ENCODE results near the gene PLA2G2D. TPM values are rescaled to one million over a fixed set of nuclear protein-coding genes. Genes with fewer than 3 reads are reported as not detected.

PLA2G2D gene
- total RNA-seq, 1 donor from 2014 or later, result not detected

DNA sequence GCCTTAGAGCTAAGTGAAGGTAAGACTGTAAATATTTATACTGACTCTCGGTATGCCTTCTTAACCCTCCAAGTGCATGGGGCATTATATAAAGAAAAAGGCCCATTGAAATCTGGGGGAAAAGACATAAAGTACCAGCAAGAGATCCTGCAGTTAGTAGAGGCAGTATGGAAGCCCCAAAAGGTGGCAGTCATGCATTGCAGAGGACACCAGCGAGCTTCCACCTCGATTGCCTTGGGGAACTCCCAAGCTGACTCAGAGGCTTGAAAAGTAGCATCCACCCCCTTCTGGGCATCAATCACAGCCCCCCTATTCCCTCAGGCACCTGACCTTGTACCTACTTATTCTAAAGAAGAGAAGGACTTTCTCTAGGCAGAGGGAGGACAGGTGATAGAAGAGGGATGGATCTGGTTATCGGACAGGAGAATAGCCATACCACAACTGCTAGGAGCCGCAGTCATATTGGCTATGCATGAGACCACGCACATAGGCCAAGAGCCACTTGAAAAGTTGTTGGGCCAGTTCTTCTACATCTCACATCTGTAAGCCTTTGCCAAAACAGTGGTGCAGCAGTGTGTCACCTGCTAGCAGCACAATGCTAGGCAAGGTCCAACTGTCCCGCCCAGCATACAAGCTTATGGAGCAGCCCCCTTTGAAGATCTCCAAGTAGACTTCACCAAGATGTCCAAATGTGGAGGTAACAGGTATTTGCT, 39.2 kb upstream of the PLA2G2D start:
- Histone ChIP-seq H3K4me2 (no peak overlapping the region), H2AFZ (replicated peaks) (no peak overlapping the region), H3F3A (ENCODE audit: low read depth) (no peaks in the 10 kb centered on the region), H3K4me3 (no peak overlapping the region), H3K9ac (no peak overlapping the region), H3K27ac (no peak overlapping the region), H3K4me1 (no peaks in the 10 kb centered on the region), H3K9me3 (ENCODE audit: low read depth) (no peaks in the 10 kb centered on the region), H4K20me1 (ENCODE audit: low read depth) (no peaks in the 10 kb centered on the region), H3K36me3 (no peaks in the 10 kb centered on the region), H3K27me3 (no peaks in the 10 kb centered on the region), H3K79me2 (ENCODE audit: low read depth) (no peaks in the 10 kb centered on the region)
- TF ChIP-seq EZH2phosphoT487 (IDR thresholded peaks at IDR 0.05) (no peak), EZH2 (IDR thresholded peaks at IDR 0.05) (no peak)
- TF ChIP-seq, protein P1, sequence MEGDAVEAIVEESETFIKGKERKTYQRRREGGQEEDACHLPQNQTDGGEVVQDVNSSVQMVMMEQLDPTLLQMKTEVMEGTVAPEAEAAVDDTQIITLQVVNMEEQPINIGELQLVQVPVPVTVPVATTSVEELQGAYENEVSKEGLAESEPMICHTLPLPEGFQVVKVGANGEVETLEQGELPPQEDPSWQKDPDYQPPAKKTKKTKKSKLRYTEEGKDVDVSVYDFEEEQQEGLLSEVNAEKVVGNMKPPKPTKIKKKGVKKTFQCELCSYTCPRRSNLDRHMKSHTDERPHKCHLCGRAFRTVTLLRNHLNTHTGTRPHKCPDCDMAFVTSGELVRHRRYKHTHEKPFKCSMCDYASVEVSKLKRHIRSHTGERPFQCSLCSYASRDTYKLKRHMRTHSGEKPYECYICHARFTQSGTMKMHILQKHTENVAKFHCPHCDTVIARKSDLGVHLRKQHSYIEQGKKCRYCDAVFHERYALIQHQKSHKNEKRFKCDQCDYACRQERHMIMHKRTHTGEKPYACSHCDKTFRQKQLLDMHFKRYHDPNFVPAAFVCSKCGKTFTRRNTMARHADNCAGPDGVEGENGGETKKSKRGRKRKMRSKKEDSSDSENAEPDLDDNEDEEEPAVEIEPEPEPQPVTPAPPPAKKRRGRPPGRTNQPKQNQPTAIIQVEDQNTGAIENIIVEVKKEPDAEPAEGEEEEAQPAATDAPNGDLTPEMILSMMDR (IDR thresholded peaks at IDR 0.05), result no peak
- Mint-ChIP-seq H3K36me3 (no peaks in the 10 kb centered on the region), H3K4me3 (no peak overlapping the region), H3K9me3 (peaks cover 25% of the 10 kb centered on the region), H3K27ac (no peak overlapping the region), H3K27me3 (ENCODE audit: insufficient read depth, low read depth) (peaks cover 2% of the 10 kb centered on the region), H3K4me1 (no peaks in the 10 kb centered on the region)
- DNase-seq (ENCODE audit: low spot score), result no peak

- H3K4me1 ChIP-seq, result no peaks in the 10 kb centered on the region
- Mint-ChIP-seq H3K27ac (peak overlapping the region; percentile 31), H3K27me3 (ENCODE audit: insufficient read depth, low read depth) (peaks cover 3% of the 10 kb centered on the region), H3K4me1 (peaks cover 7% of the 10 kb centered on the region), H3K4me3 (no peak overlapping the region), H3K9me3 (peaks cover 6% of the 10 kb centered on the region), H3K36me3 (no peaks in the 10 kb centered on the region)
- no peak for DNase-seq (ENCODE audit: low spot score)
- TF ChIP-seq, protein P1 (IDR thresholded peaks at IDR 0.05), result no peak
- TF ChIP-seq EZH2 (IDR thresholded peaks at IDR 0.05), result no peak
- no peak for TF ChIP-seq EZH2phosphoT487 (IDR thresholded peaks at IDR 0.05)
- H3K9me3 ChIP-seq (ENCODE audit: low read depth), result no peaks in the 10 kb centered on the region
- H3K9ac ChIP-seq, result no peak overlapping the region
- H3K27ac ChIP-seq, result no peak overlapping the region
- no peaks in the 10 kb centered on the region for H3F3A ChIP-seq (ENCODE audit: low read depth)
- no peaks in the 10 kb centered on the region for H3K27me3 ChIP-seq
- no peak overlapping the region for H2AFZ ChIP-seq (replicated peaks)
- H4K20me1 ChIP-seq (ENCODE audit: low read depth), result no peaks in the 10 kb centered on the region
- no peak overlapping the region for H3K4me2 ChIP-seq
- no peaks in the 10 kb centered on the region for H3K79me2 ChIP-seq (ENCODE audit: low read depth)
- no peak overlapping the region for H3K4me3 ChIP-seq
- no peaks in the 10 kb centered on the region for H3K36me3 ChIP-seq
These were observed 35.0 kb upstream of the PLA2G2D start for GRCh38 chr1:20154301-20154831.

GRCh38 chr1:20153000-20153418, 33.7 kb upstream of the PLA2G2D start:
- Histone ChIP-seq H3K36me3 (no peaks in the 10 kb centered on the region), H3K9ac (no peak overlapping the region), H3F3A (ENCODE audit: low read depth) (no peaks in the 10 kb centered on the region), H3K4me1 (no peaks in the 10 kb centered on the region), H3K9me3 (ENCODE audit: low read depth) (no peaks in the 10 kb centered on the region), H3K27ac (no peak overlapping the region), H3K4me3 (no peak overlapping the region), H3K4me2 (no peak overlapping the region), H3K79me2 (ENCODE audit: low read depth) (no peaks in the 10 kb centered on the region), H4K20me1 (ENCODE audit: low read depth) (no peaks in the 10 kb centered on the region), H2AFZ (replicated peaks) (no peak overlapping the region), H3K27me3 (no peaks in the 10 kb centered on the region)
- H3K4me3 Mint-ChIP-seq, result peak overlapping the region; percentile 39
- no peaks in the 10 kb centered on the region for H3K9me3 Mint-ChIP-seq
- H3K36me3 Mint-ChIP-seq, result no peaks in the 10 kb centered on the region
- peaks cover 3% of the 10 kb centered on the region for H3K27me3 Mint-ChIP-seq (ENCODE audit: insufficient read depth, low read depth)
- TF ChIP-seq, protein P1 (IDR thresholded peaks at IDR 0.05), result no peak
- TF ChIP-seq EZH2 (IDR thresholded peaks at IDR 0.05) (no peak), EZH2phosphoT487 (IDR thresholded peaks at IDR 0.05) (no peak)
- DNase-seq (ENCODE audit: low spot score), result peak; percentile 30
- peaks cover 7% of the 10 kb centered on the region for H3K4me1 Mint-ChIP-seq
- H3K27ac Mint-ChIP-seq, result no peak overlapping the region
